ENCODE data around the gene GNLY.

GNLY gene

DNA sequence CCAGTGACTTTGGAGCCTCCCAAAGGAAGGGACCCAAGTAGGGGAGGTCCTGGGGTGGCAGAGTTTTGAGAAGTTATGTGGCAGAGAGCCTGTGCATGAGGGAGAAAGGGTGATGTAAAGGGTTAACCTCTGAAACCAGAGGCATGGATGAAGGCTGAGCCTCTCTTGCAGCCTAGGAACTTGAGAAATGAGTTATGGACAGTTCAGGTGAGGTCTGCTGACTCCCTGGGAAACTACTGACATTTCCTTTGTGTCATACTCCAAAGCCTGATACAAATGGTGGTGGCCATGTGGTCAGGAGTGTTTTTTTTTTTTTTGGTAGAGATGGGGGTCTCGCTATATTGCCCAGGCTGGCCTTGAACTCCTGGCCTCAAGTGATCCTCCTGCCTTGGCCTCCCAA lies 12.4 kb upstream of the GNLY start:
- H3K36me3 ChIP-seq (ENCODE audit: control insufficient read depth in 2 of 2, insufficient read depth in 2 of 2, low read length in 2 of 2) = no peaks in the 10 kb centered on the region
- peaks cover 0 to 4% of the 10 kb centered on the region in 2 donors for H3K27me3 ChIP-seq (ENCODE audit: control insufficient read depth in 2 of 2, insufficient read depth in 2 of 2, low read length in 2 of 2)
- no peak overlapping the region for H3K4me3 ChIP-seq (ENCODE audit: low read length in 2 of 2)
- H3K27ac ChIP-seq (ENCODE audit: low read depth in 2 of 2, low read length in 2 of 2) = no peak overlapping the region
- H3K9ac ChIP-seq (ENCODE audit: low read depth in 1 of 2, low read length in 2 of 2) = no peak overlapping the region
- peaks cover 0 to 6% of the 10 kb centered on the region in 2 donors for H3K4me1 ChIP-seq (ENCODE audit: control insufficient read depth in 2 of 2, insufficient read depth in 2 of 2, low read length in 2 of 2)
- no peaks in the 10 kb centered on the region for H3K9me3 ChIP-seq (ENCODE audit: control insufficient read depth in 2 of 2, low read length in 2 of 2)

DNA sequence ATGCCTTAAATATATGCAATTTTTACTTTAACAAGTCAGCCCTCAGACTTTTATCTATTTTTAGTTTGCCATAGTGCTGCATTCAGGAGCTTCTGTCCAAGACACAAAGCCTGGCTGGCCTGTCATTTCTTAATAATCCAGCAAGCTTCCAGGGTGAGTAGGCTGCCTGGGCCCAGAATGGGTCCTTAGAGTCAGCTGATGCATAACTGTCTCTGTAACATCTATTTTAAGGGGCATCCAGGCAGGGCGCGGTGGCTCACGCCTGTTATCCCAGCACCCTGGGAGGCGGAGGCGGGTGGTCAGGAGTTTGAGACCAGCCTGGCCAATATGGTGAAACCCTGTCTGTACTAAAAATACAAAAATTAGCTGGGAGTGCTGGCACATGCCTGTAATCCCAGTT lies 11.8 kb upstream of the GNLY start:
- Histone ChIP-seq H3K9me3 (ENCODE audit: control insufficient read depth in 2 of 2, low read length in 2 of 2) (no peaks in the 10 kb centered on the region), H3K9ac (ENCODE audit: low read depth in 1 of 2, low read length in 2 of 2) (no peak overlapping the region), H3K27me3 (ENCODE audit: control insufficient read depth in 2 of 2, insufficient read depth in 2 of 2, low read length in 2 of 2) (peaks cover 0 to 4% of the 10 kb centered on the region in 2 donors), H3K4me3 (ENCODE audit: low read length in 2 of 2) (no peak overlapping the region), H3K36me3 (ENCODE audit: control insufficient read depth in 2 of 2, insufficient read depth in 2 of 2, low read length in 2 of 2) (no peaks in the 10 kb centered on the region), H3K27ac (ENCODE audit: low read depth in 2 of 2, low read length in 2 of 2) (no peak overlapping the region), H3K4me1 (ENCODE audit: control insufficient read depth in 2 of 2, insufficient read depth in 2 of 2, low read length in 2 of 2) (peaks cover 0 to 6% of the 10 kb centered on the region in 2 donors)

DNA sequence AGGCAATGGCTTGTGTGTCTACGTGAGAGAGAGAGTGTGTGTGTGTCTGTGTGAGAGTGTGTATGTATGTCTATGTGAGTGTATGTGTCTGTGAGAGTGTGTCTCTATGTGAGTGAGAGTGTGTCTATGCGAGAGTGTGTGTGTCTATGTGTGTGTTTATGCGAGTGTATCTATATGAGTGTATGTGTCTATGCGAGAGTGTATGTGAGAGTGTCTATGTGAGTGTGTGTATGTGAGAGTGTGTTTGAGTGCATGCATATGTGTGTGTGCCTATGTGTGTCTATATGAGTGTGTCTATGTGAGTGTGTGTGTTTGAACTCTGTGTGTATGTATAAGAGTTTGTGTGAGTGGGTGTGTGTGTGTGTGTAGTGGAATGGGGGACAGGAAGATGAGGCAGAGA lies 9.8 kb upstream of the GNLY start:
- no peak overlapping the region for H3K4me3 ChIP-seq (ENCODE audit: low read length in 2 of 2)
- H3K27me3 ChIP-seq (ENCODE audit: control insufficient read depth in 2 of 2, insufficient read depth in 2 of 2, low read length in 2 of 2) = peaks cover 0 to 4% of the 10 kb centered on the region in 2 donors
- H3K27ac ChIP-seq (ENCODE audit: low read depth in 2 of 2, low read length in 2 of 2) = peak overlapping the region in 1 of 2 donors; percentile 7
- H3K9me3 ChIP-seq (ENCODE audit: control insufficient read depth in 2 of 2, low read length in 2 of 2) = no peaks in the 10 kb centered on the region
- peaks cover 0 to under 1% of the 10 kb centered on the region in 2 donors for H3K4me1 ChIP-seq (ENCODE audit: control insufficient read depth in 2 of 2, insufficient read depth in 2 of 2, low read length in 2 of 2)
- H3K36me3 ChIP-seq (ENCODE audit: control insufficient read depth in 2 of 2, insufficient read depth in 2 of 2, low read length in 2 of 2) = no peaks in the 10 kb centered on the region
- no peak overlapping the region for H3K9ac ChIP-seq (ENCODE audit: low read depth in 1 of 2, low read length in 2 of 2)

DNA sequence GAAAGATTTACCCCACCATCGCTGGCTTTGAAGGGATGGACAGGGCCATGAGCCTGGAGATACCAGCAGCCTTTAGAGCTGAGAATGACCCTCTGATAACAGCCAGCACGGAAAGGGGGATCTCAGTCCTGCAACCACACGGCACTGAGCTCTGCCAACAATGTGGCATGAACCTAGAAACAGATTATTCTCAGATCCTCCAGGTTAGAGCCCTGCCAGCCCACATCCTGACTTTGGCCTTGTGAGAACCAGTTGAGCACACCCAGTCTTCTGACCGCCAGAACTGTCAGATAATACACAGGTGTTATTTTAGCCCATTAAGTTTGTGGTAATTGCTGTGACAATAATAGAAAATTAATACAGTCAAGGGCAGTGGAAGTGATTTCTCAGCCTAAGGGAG lies 9.4 kb upstream of the GNLY start:
- Histone ChIP-seq H3K4me1 (ENCODE audit: control insufficient read depth in 2 of 2, insufficient read depth in 2 of 2, low read length in 2 of 2) (no peaks in the 10 kb centered on the region), H3K9me3 (ENCODE audit: control insufficient read depth in 2 of 2, low read length in 2 of 2) (no peaks in the 10 kb centered on the region), H3K27me3 (ENCODE audit: control insufficient read depth in 2 of 2, insufficient read depth in 2 of 2, low read length in 2 of 2) (peaks cover 0 to 4% of the 10 kb centered on the region in 2 donors), H3K9ac (ENCODE audit: low read depth in 1 of 2, low read length in 2 of 2) (no peak overlapping the region), H3K36me3 (ENCODE audit: control insufficient read depth in 2 of 2, insufficient read depth in 2 of 2, low read length in 2 of 2) (no peaks in the 10 kb centered on the region), H3K27ac (ENCODE audit: low read depth in 2 of 2, low read length in 2 of 2) (peak overlapping the region in 1 of 2 donors; percentile 7), H3K4me3 (ENCODE audit: low read length in 2 of 2) (no peak overlapping the region)

DNA sequence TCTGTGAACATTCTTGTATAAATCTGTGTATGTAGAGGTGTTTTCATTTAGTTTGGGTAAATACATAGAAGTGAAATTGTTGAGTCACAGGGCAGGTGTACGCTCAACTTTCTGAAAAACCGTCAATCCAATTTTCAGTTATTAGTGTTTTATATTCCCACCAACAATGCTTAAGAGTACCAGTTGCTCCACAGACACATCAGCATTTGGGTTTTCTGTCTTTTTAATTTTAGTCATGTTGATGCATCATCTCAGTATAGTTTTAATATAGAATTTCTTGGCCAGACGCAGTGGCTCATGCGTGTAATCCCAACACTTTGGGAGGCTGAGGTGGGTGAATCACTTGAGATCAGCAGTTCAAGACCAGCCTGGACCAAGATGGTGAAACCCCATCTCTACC lies 3.2 kb upstream of the GNLY start:
- H3K9ac ChIP-seq (ENCODE audit: low read depth in 1 of 2, low read length in 2 of 2) = no peak overlapping the region
- H3K4me1 ChIP-seq (ENCODE audit: control insufficient read depth in 2 of 2, insufficient read depth in 2 of 2, low read length in 2 of 2) = no peaks in the 10 kb centered on the region
- H3K27ac ChIP-seq (ENCODE audit: low read depth in 2 of 2, low read length in 2 of 2) = no peak overlapping the region
- no peaks in the 10 kb centered on the region for H3K36me3 ChIP-seq (ENCODE audit: control insufficient read depth in 2 of 2, insufficient read depth in 2 of 2, low read length in 2 of 2)
- no peaks in the 10 kb centered on the region for H3K9me3 ChIP-seq (ENCODE audit: control insufficient read depth in 2 of 2, low read length in 2 of 2)
- H3K27me3 ChIP-seq (ENCODE audit: control insufficient read depth in 2 of 2, insufficient read depth in 2 of 2, low read length in 2 of 2) = no peaks in the 10 kb centered on the region
- no peak overlapping the region for H3K4me3 ChIP-seq (ENCODE audit: low read length in 2 of 2)

DNA sequence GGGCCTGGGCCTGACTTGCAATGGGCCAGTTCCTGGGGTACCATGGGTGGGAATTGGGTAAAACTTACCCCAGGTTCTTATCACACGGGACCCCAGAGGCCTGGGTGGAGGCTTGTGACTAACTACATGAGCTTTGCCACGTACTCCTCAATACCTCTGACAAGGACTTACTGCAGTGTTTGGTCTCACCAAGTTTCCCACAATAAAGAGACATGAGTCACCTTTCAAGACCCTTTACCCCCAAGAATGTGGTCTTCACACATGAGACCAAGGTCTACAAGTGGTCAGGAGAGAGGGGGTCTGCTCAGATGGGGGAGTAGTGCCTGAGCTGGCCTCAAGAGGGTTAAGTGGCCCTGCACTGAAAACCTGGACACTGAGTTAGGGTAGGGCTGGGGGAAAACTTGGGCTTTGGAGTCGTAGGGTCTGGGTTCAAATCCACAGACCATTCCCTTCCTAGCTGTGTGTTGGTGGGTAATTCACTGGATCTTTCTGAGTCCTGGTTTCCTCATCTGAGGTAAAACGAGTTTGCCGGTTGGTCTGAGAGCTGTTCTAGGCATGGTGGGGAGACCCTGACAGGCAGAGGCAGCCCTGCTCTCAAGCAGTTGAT lies 2.0 kb upstream of the GNLY start:
- H3K4me1 ChIP-seq (ENCODE audit: control insufficient read depth in 2 of 2, insufficient read depth in 2 of 2, low read length in 2 of 2) = no peaks in the 10 kb centered on the region
- H3K27ac ChIP-seq (ENCODE audit: low read depth in 2 of 2, low read length in 2 of 2) = no peak overlapping the region
- no peaks in the 10 kb centered on the region for H3K27me3 ChIP-seq (ENCODE audit: control insufficient read depth in 2 of 2, insufficient read depth in 2 of 2, low read length in 2 of 2)
- H3K9me3 ChIP-seq (ENCODE audit: control insufficient read depth in 2 of 2, low read length in 2 of 2) = no peaks in the 10 kb centered on the region
- H3K4me3 ChIP-seq (ENCODE audit: low read length in 2 of 2) = no peak overlapping the region
- H3K9ac ChIP-seq (ENCODE audit: low read depth in 1 of 2, low read length in 2 of 2) = no peak overlapping the region
- no peaks in the 10 kb centered on the region for H3K36me3 ChIP-seq (ENCODE audit: control insufficient read depth in 2 of 2, insufficient read depth in 2 of 2, low read length in 2 of 2)

DNA sequence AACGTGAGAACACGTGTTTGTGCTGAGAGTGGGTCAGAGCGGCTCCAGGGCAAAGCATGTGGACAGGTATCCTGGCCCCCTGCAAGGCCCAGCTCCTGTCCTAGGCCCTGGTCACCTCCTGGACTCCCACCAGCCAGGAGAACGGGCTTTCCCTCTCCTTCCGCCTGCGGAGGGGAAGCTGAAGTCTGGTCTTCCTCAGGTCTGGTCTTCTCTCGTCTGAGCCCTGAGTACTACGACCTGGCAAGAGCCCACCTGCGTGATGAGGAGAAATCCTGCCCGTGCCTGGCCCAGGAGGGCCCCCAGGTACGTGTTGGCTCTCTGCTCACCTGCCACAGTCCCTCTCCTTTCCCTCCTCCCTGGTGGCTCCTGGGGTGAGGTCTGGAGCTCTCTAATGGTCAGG lies 963 bp downstream of the GNLY start:
- H3K9me3 ChIP-seq (ENCODE audit: control insufficient read depth in 2 of 2, low read length in 2 of 2) = no peaks in the 10 kb centered on the region
- no peaks in the 10 kb centered on the region for H3K36me3 ChIP-seq (ENCODE audit: control insufficient read depth in 2 of 2, insufficient read depth in 2 of 2, low read length in 2 of 2)
- no peak overlapping the region for H3K9ac ChIP-seq (ENCODE audit: low read depth in 1 of 2, low read length in 2 of 2)
- H3K27me3 ChIP-seq (ENCODE audit: control insufficient read depth in 2 of 2, insufficient read depth in 2 of 2, low read length in 2 of 2) = no peaks in the 10 kb centered on the region
- no peaks in the 10 kb centered on the region for H3K4me1 ChIP-seq (ENCODE audit: control insufficient read depth in 2 of 2, insufficient read depth in 2 of 2, low read length in 2 of 2)
- no peak overlapping the region for H3K27ac ChIP-seq (ENCODE audit: low read depth in 2 of 2, low read length in 2 of 2)
- H3K4me3 ChIP-seq (ENCODE audit: low read length in 2 of 2) = no peak overlapping the region

DNA sequence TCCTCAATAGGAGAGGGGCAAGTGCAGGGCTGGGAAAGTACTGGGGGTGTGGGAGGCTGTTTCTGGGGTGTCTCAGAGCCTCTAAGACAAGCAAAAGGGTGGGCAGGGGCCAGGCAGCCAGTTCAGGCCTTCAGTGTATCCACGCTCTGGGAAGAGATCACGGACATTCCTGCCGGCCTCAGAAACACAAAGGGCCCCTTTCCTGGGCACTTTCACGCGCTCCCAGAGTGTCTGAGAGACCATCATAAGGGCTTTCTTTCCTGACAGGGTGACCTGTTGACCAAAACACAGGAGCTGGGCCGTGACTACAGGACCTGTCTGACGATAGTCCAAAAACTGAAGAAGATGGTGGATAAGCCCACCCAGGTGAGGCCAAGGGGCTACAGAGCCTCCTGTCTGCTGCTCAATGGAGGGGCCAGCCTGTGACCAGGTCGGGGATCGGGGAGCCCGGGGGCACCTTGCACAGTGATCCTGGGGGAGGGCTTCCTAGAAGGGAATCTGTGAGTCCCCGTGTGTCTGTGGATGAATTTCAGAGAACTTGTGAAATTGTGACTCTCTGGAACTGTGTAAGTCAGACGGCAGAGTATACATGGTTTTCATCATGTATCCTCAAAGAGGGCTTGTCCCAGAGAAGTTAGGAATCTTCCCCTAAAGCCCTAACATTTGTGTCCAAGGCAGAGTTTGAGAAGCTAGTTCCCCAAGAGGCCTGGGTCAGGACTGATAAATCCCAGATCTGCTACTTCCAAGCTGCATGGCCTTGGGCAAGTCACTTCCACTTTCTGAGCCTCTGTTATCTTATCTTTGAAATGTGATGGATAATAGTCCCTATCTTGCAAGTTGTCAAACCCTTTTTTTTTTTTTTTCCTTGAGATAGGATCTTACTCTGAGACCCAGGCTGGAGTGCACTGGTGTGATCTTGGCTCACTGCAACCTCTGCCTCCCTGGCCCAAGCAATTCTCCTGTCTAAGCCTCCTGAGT lies 1.8 kb downstream of the GNLY start:
- Histone ChIP-seq H3K4me1 (ENCODE audit: control insufficient read depth in 2 of 2, insufficient read depth in 2 of 2, low read length in 2 of 2) (no peaks in the 10 kb centered on the region), H3K27ac (ENCODE audit: low read depth in 2 of 2, low read length in 2 of 2) (no peak overlapping the region), H3K36me3 (ENCODE audit: control insufficient read depth in 2 of 2, insufficient read depth in 2 of 2, low read length in 2 of 2) (no peaks in the 10 kb centered on the region), H3K9ac (ENCODE audit: low read depth in 1 of 2, low read length in 2 of 2) (no peak overlapping the region), H3K9me3 (ENCODE audit: control insufficient read depth in 2 of 2, low read length in 2 of 2) (no peaks in the 10 kb centered on the region), H3K27me3 (ENCODE audit: control insufficient read depth in 2 of 2, insufficient read depth in 2 of 2, low read length in 2 of 2) (no peaks in the 10 kb centered on the region), H3K4me3 (ENCODE audit: low read length in 2 of 2) (no peak overlapping the region)

DNA sequence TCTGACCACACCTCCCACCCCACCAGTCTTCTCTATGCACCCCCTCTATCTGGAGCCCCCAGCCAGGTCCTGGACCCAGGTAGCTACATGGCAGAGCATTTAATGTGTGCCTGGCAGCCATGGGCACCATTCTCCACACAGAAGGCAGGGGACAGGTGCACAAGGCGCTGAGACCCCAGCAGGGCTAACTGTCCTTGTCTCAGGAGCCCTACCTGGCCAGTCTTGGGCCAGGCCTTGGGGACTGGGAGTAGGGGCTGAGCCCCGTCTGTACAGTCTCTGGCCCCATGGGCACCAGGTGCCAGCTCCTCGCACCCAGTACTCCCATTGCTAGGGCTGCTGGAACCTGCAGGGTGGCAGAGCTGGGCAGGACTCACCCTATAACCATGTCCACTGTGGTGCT lies 2.9 kb downstream of the GNLY start:
- Histone ChIP-seq H3K9ac (ENCODE audit: low read depth in 1 of 2, low read length in 2 of 2) (no peak overlapping the region), H3K36me3 (ENCODE audit: control insufficient read depth in 2 of 2, insufficient read depth in 2 of 2, low read length in 2 of 2) (no peaks in the 10 kb centered on the region), H3K27me3 (ENCODE audit: control insufficient read depth in 2 of 2, insufficient read depth in 2 of 2, low read length in 2 of 2) (no peaks in the 10 kb centered on the region), H3K27ac (ENCODE audit: low read depth in 2 of 2, low read length in 2 of 2) (no peak overlapping the region), H3K4me3 (ENCODE audit: low read length in 2 of 2) (no peak overlapping the region), H3K4me1 (ENCODE audit: control insufficient read depth in 2 of 2, insufficient read depth in 2 of 2, low read length in 2 of 2) (no peaks in the 10 kb centered on the region), H3K9me3 (ENCODE audit: control insufficient read depth in 2 of 2, low read length in 2 of 2) (no peaks in the 10 kb centered on the region)

DNA sequence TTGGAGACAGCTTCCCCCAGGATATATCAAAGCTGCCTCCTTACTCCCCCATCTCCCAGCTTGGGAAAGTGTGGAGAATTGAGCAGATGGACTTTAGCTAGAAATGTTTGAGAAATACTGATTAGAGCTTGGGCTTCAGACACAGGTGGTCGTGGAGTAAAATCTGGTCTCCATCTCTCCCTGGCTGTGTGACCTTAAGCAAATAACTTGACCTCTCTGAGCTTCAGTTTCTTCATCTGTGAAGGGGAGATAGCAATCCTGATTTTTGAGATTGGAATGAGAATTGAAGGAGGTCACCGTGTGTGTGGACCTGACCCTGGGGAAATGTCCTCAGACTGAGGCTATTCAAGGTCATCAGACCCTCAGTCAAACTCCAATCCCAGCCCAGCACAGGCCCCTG lies 3.6 kb downstream of the GNLY start:
- H3K36me3 ChIP-seq (ENCODE audit: control insufficient read depth in 2 of 2, insufficient read depth in 2 of 2, low read length in 2 of 2) = no peaks in the 10 kb centered on the region
- no peak overlapping the region for H3K4me3 ChIP-seq (ENCODE audit: low read length in 2 of 2)
- no peak overlapping the region for H3K9ac ChIP-seq (ENCODE audit: low read depth in 1 of 2, low read length in 2 of 2)
- no peak overlapping the region for H3K27ac ChIP-seq (ENCODE audit: low read depth in 2 of 2, low read length in 2 of 2)
- H3K4me1 ChIP-seq (ENCODE audit: control insufficient read depth in 2 of 2, insufficient read depth in 2 of 2, low read length in 2 of 2) = no peaks in the 10 kb centered on the region
- no peaks in the 10 kb centered on the region for H3K27me3 ChIP-seq (ENCODE audit: control insufficient read depth in 2 of 2, insufficient read depth in 2 of 2, low read length in 2 of 2)
- no peaks in the 10 kb centered on the region for H3K9me3 ChIP-seq (ENCODE audit: control insufficient read depth in 2 of 2, low read length in 2 of 2)

Measured in mucosa of rectum (tissue), 2 donors.